GM10266 (cell line): Measurements from ENCODE around the gene DMD.

Source experiments
- DNase-seq: peaks from one replicate; pipeline ENCODE4 v3.0.0; 2012; ENCODE audit errors: extremely low spot score
- TF ChIP-seq, protein P1 (sequence below): IDR thresholded peaks from 2 replicates; pipeline ENCODE4 v1.5.1; 2012; ENCODE audit warnings: mild to moderate bottlenecking, low read depth; ENCODE audit not compliant: control insufficient read depth, insufficient read depth; ENCODE audit errors: missing control alignments

DMD gene

GRCh38 chrX:31847773-31848172 is 1363.6 kb downstream of the DMD start:
- no peak for DNase-seq
- TF ChIP-seq, protein P1, sequence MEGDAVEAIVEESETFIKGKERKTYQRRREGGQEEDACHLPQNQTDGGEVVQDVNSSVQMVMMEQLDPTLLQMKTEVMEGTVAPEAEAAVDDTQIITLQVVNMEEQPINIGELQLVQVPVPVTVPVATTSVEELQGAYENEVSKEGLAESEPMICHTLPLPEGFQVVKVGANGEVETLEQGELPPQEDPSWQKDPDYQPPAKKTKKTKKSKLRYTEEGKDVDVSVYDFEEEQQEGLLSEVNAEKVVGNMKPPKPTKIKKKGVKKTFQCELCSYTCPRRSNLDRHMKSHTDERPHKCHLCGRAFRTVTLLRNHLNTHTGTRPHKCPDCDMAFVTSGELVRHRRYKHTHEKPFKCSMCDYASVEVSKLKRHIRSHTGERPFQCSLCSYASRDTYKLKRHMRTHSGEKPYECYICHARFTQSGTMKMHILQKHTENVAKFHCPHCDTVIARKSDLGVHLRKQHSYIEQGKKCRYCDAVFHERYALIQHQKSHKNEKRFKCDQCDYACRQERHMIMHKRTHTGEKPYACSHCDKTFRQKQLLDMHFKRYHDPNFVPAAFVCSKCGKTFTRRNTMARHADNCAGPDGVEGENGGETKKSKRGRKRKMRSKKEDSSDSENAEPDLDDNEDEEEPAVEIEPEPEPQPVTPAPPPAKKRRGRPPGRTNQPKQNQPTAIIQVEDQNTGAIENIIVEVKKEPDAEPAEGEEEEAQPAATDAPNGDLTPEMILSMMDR = no peak

DNA sequence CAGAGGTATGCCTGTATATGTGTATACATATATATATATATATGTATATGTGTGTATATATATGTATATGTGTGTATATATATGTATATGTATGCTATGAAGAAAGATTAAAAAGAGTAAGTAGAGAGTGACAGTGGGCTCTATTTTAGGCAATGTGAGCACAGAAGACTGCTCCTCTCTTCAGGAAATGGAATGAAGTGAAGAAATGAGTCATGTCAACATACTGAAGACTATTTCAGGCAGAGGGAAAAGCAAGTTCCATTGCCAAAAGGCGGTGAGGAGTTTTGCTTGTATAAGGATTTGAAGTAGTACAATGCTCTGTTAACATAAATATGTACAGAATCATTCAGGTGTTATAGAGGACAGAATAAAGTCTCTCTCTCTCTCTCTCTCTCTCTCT is 1366.3 kb downstream of the DMD start:
- no peak for DNase-seq
- TF ChIP-seq, protein P1 = no peak

- no peak for DNase-seq
- TF ChIP-seq, protein P1 = no peak
Observed at GRCh38 chrX:31838617-31839016, 1372.7 kb downstream of the DMD start.

DNA sequence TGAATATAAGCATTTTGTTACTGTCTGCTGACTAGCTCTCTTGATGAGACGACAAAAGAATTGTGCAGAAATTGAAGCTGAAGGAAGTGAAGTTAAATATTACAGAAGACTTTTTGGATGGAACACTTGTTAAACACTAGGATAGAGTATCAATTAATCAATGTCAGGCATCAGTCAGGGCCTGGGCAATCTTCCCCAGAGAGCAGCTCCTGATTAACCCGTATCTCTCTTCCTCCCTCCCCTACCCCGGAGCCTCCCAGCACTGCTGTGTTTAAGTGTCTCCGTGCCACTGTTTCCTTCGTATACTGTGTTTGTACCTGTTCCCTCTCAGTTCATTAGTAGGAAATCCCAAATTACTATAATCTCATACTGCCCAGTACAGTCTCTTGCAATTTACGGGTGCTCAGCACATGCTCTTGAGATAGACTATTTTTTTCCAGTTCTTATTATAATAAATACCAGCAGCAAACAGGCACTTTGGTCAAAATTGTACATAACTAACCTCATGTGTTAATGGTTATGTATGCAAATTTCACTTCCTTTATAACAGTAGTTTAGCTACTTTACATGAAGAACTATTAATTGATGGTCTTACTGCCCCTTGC is 1373.8 kb downstream of the DMD start:
- TF ChIP-seq, protein P1 = no peak
- no peak for DNase-seq

DNA sequence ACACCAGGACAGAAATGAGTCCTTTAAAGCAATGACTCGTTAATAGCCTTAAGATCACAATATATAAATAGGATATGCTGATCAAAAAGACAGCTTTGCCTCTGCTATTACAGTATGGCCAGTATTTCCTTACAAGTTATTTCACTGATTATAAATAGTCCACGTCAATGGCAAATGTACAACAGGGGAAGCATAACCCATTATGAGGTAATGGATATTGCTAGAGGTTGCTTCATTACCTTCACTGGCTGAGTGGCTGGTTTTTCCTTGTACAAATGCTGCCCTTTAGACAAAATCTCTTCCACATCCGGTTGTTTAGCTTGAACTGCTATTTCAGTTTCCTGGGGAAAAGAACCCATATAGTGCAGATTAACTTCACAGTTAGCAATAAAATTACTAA is 1374.9 kb downstream of the DMD start:
- TF ChIP-seq, protein P1 = no peak
- DNase-seq = no peak

DNA sequence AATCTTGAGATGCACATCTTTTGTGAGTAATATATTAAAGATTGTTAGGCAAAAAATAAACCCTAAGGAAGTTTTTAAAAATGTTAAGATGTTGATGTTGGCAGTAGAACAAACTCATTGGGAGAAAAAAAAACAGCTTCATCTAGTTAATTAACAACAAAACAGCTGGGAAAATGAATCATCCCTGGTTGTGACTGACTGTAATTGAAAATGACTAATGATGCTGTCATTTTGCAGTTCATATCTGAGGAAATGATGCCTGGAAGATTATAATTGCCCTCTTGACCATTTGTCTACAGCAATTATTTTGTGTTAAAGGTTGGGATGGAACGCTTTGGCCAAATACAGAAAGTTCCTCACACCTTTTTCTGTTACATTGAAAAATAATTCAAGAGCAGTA is 1379.1 kb downstream of the DMD start:
- no peak for DNase-seq
- TF ChIP-seq, protein P1 = no peak

- TF ChIP-seq, protein P1 = no peak
- no peak for DNase-seq
Observed at GRCh38 chrX:31820430-31821210, 1390.7 kb downstream of the DMD start.
